BJ (cell line): ENCODE measurements around the gene TTC21A. TPM values are rescaled to one million over a fixed set of nuclear protein-coding genes. Genes with fewer than 3 reads are reported as not detected.

Experiments used
- CTCF ChIA-PET: fragments of 350-600 bp; formaldehyde crosslinking; extraction: SDS; loops from one replicate; lab custom pipeline; 2021; ENCODE audit warnings: antibody characterized with exemption, inconsistent platforms; lab: Yijun Ruan, JAX
- POLR2A ChIA-PET: fragments of 300-600 bp; sonication (Branson Sonifier 250); formaldehyde crosslinking; extraction: SDS; loops from one replicate; lab custom pipeline; 2021; ENCODE audit warnings: antibody characterized with exemption; lab: Charles Lee
- DNase-seq: peaks from one replicate; pipeline ENCODE4 v3.0.0-alpha.2; 2011; ENCODE audit warnings: low read depth
- H3K27me3 ChIP-seq: 2 replicates; pipeline ENCODE4 v1.6.0; 2011; ENCODE audit warnings: low read length; ENCODE audit not compliant: control insufficient read depth, insufficient read depth
- H3K36me3 ChIP-seq: 2 replicates; pipeline ENCODE4 v1.5.1; 2011; ENCODE audit warnings: low read length; ENCODE audit not compliant: control insufficient read depth, insufficient read depth
- H3K4me3 ChIP-seq: 2 replicates; pipeline ENCODE4 v1.5.1; 2011; ENCODE audit warnings: low read depth, mild to moderate bottlenecking, control low read depth, low read length
- CTCF ChIP-seq: IDR thresholded peaks from 2 replicates; pipeline ENCODE4 v1.5.1; 2011; ENCODE audit warnings: low read depth, mild to moderate bottlenecking, control low read depth, inconsistent platforms, low read length, moderate library complexity; ENCODE audit not compliant: insufficient read depth
- polyA plus RNA-seq: library from polyadenylated mRNA; depleted of rRNA; stranded (reverse); fragments of >200 nt; gene quantifications from 2 replicates; pipeline ENCODE4 v1.2.3, GENCODE V29; 2011

Gene TTC21A
- polyA plus RNA-seq, 1 experiment, result 2.3 TPM

GRCh38 chr3:39150803-39151631, 43.5 kb downstream of the TTC21A start:
- Histone ChIP-seq H3K4me3 (peak overlapping the region; percentile 91), H3K27me3 (no peaks in the 10 kb centered on the region), H3K36me3 (peaks cover 3% of the 10 kb centered on the region)
- CTCF ChIA-PET, result interaction anchor here (0.6 to 1.7 kb wide), 7 partner anchors 11 to 141 kb away, joined by 3 to 6 read pairs (median 3); no protein-coding TSS in a partner anchor
- peak; percentile 82 for DNase-seq
- TF ChIP-seq CTCF, result no peak
- POLR2A ChIA-PET, result interaction anchor here (1.0 kb wide), 1 partner anchor 27 kb away, joined by 3 read pairs; no protein-coding TSS in a partner anchor

- no peak for TF ChIP-seq CTCF
- CTCF ChIA-PET, result interaction anchor here (0.7 kb wide), 1 partner anchor 69 kb away, joined by 4 read pairs; no protein-coding TSS in a partner anchor
- POLR2A ChIA-PET, result no interaction called here
These were observed 46.4 kb downstream of the TTC21A start for GRCh38 chr3:39153977-39154279.

GRCh38 chr3:39154280-39155021, 47.0 kb downstream of the TTC21A start:
- TF ChIP-seq CTCF, result no peak
- ChIA-PET POLR2A (no interaction called here), CTCF (interaction anchor here (0.7 to 0.9 kb wide), 2 partner anchors 69 to 135 kb away, joined by 3 to 4 read pairs; no protein-coding TSS in a partner anchor)
- H3K4me3 ChIP-seq, result no peak overlapping the region
- H3K27me3 ChIP-seq, result no peaks in the 10 kb centered on the region
- no peak for DNase-seq
- no peaks in the 10 kb centered on the region for H3K36me3 ChIP-seq

More at GRCh38 chr3:39153977-39154279, 46.4 kb downstream of the TTC21A start:
- Histone ChIP-seq H3K4me3 (peak overlapping the region; percentile 40), H3K27me3 (no peaks in the 10 kb centered on the region), H3K36me3 (no peaks in the 10 kb centered on the region)
- no peak for DNase-seq

- no peak for TF ChIP-seq CTCF
- Histone ChIP-seq H3K27me3 (no peaks in the 10 kb centered on the region), H3K4me3 (no peak overlapping the region), H3K36me3 (no peaks in the 10 kb centered on the region)
- DNase-seq, result no peak
- ChIA-PET CTCF (no interaction called here), POLR2A (no interaction called here)
These were observed 48.9 kb downstream of the TTC21A start for GRCh38 chr3:39156421-39156820.

- H3K4me3 ChIP-seq, result no peak overlapping the region
- TF ChIP-seq CTCF, result no peak
- CTCF ChIA-PET, result no interaction called here
- no peak for DNase-seq
- H3K36me3 ChIP-seq, result no peaks in the 10 kb centered on the region
- POLR2A ChIA-PET, result no interaction called here
- no peaks in the 10 kb centered on the region for H3K27me3 ChIP-seq
These were observed 49.9 kb downstream of the TTC21A start for GRCh38 chr3:39157359-39157758.
